ENCODE data around the gene NTRK1. TPM values are rescaled to one million over a fixed set of nuclear protein-coding genes. Genes with fewer than 3 reads are reported as not detected.

Gene NTRK1
- total RNA-seq, 1 donor from 2014 or later, result 13.4 TPM

DNA sequence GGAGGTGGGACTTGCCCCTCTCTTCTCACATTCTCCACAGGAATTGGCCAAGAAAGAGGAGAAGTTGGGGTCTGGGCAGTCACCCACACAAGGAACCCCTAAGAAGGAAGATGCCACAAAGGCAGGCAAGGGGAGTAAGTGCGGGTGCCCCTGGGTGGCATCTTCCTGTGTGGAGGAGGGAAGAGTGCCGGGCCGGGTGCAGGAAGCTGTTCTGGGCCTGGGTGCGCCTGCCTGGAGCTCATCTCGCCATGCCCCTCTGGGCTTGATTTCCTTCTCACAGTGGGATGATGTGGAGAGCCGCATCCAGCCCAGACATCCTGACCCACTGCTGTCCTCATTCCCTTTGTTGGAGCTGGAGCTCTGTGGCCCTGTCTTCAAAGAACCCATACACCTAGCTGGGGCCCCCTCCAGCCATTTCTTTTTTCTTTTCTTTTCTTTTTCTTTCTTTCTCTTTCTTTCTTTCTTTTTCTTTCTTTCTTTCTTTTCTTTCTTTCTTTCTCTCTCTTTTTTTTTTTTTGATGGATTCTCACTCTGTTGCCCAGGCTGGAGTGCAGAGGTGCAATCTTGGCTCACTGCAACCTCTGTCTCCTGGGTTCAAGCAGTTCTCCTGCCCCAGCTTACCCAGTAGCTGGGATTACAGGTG, 69.1 kb downstream of the NTRK1 start:
- intact Hi-C loops (cut with micrococcal nuclease), result no loop called here

DNA sequence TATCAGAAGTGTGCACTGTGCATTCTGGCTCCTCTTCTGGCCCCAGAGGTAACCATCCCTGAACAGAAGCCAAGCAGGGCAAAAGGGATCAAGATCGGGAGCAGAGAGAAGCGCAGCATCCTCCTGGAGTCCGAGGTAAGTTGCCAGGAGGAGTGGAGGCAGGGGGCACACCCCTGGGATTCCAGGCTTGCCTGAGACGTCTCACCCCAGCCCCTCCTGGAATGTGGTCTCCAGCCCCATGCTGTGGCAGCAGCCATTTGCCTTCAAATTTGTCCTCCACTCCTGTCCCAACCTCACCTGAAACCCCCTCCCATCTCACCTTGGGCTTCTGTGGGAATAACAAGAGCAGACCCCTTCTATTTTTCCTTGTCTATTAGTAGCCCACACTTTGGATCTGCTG, 69.8 kb downstream of the NTRK1 start:
- intact Hi-C loops (cut with micrococcal nuclease), result no loop called here

Other genes starting within 250 kb of the NTRK1 start
- gene HAPLN2, start 241.4 kb upstream of the NTRK1 start, total RNA-seq, result 0.11 TPM in 1 of 2 replicates, not detected in the other
- not detected in 2 replicates for gene BCAN, start 218.7 kb upstream of the NTRK1 start, total RNA-seq
- gene NES, start 183.5 kb upstream of the NTRK1 start, total RNA-seq, result not detected in 2 replicates
- 1.6 and 2.1 TPM in 2 replicates for gene CRABP2, start 155.3 kb upstream of the NTRK1 start, total RNA-seq
- 29.8 and 34.7 TPM in 2 replicates for gene METTL25B, start 132.4 kb upstream of the NTRK1 start, total RNA-seq
- 57.9 and 59.3 TPM in 2 replicates for gene ISG20L2, start 132.1 kb upstream of the NTRK1 start, total RNA-seq
- 71.9 and 75.7 TPM in 2 replicates for gene MRPL24, start 119.8 kb upstream of the NTRK1 start, total RNA-seq
- 253 and 257 TPM in 2 replicates for gene HDGF, start 109.2 kb upstream of the NTRK1 start, total RNA-seq
- 83.3 and 85.5 TPM in 2 replicates for gene PRCC, start 93.3 kb upstream of the NTRK1 start, total RNA-seq
- 94.7 and 96.1 TPM in 2 replicates for gene SH2D2A, start 44.0 kb upstream of the NTRK1 start, total RNA-seq
- 0.14 TPM in 1 of 2 replicates, not detected in the other for gene INSRR, start 1.7 kb upstream of the NTRK1 start, total RNA-seq
- 0.09 TPM in 2 replicates for gene PEAR1, start 32.9 kb downstream of the NTRK1 start, total RNA-seq
- not detected in 2 replicates for gene LRRC71, start 59.8 kb downstream of the NTRK1 start, total RNA-seq
- gene ARHGEF11, start 184.9 kb downstream of the NTRK1 start, total RNA-seq, result 18.0 and 18.3 TPM in 2 replicates
- gene ETV3L, start 238.9 kb downstream of the NTRK1 start, total RNA-seq, result not detected in 2 replicates